OCI-LY7 (cell line): ENCODE results near the gene NEB. TPM values are rescaled to one million over a fixed set of nuclear protein-coding genes. Genes with fewer than 3 reads are reported as not detected.

Experiments
- BruUV-seq: library from RNA; stranded (reverse); fragments of 400-500 nt; replicated peaks from 2 replicates; lab custom pipeline; 2021; lab: Mats Ljungman, UMichigan
- CTCF ChIA-PET: fragments of 300-600 bp; sonication (Branson Sonifier 250); formaldehyde crosslinking; loops from one replicate; lab custom pipeline; 2022; ENCODE audit warnings: antibody characterized with exemption; ENCODE audit not compliant: unreplicated experiment; lab: Charles Lee
- POLR2A ChIA-PET: fragments of 300-600 bp; sonication (Branson Sonifier 250); formaldehyde crosslinking; loops from one replicate; lab custom pipeline; 2022; ENCODE audit warnings: antibody characterized with exemption; lab: Charles Lee
- DNase-seq: peaks from one replicate; pipeline ENCODE4 v3.0.0-alpha.2; 2015; ENCODE audit warnings: low spot score
- H2AFZ ChIP-seq: fragments of 200-600 bp; sonication (generic), shearing (Covaris generic); 2 replicates; pipeline ENCODE4 v1.6.1; 2014; ENCODE audit warnings: mild to moderate bottlenecking, antibody characterized with exemption, low read length, moderate library complexity
- H3K27ac ChIP-seq: fragments of 200-600 bp; sonication (generic); 2 replicates; pipeline ENCODE4 v1.5.1; 2014; ENCODE audit warnings: mixed run types, low read depth, mild to moderate bottlenecking, moderate library complexity, low read length, inconsistent platforms; ENCODE audit not compliant: poor library complexity, severe bottlenecking
- H3K36me3 ChIP-seq: fragments of 200-600 bp; sonication (generic); 2 replicates; pipeline ENCODE4 v1.6.1; 2014; ENCODE audit warnings: mild to moderate bottlenecking, antibody characterized with exemption, low read length, moderate library complexity, mixed read lengths; ENCODE audit not compliant: insufficient read depth
- H3K4me1 ChIP-seq: fragments of 200-600 bp; sonication (generic); 2 replicates; pipeline ENCODE4 v1.5.1; 2014; ENCODE audit warnings: mild to moderate bottlenecking, low read length; ENCODE audit not compliant: insufficient read depth, poor library complexity, severe bottlenecking
- H3K4me2 ChIP-seq: fragments of 200-600 bp; sonication (generic); 2 replicates; pipeline ENCODE4 v1.6.1; 2014; ENCODE audit warnings: mild to moderate bottlenecking, low read length
- H3K4me3 ChIP-seq: fragments of 200-600 bp; sonication (generic); 2 replicates; pipeline ENCODE4 v1.5.1; 2014; ENCODE audit warnings: mild to moderate bottlenecking, low read depth, low read length; ENCODE audit not compliant: poor library complexity, severe bottlenecking
- H3K79me2 ChIP-seq: fragments of 200-600 bp; sonication (generic); 2 replicates; pipeline ENCODE4 v1.6.1; 2016; ENCODE audit warnings: low read depth, mild to moderate bottlenecking, low read length, moderate library complexity, mixed read lengths; ENCODE audit not compliant: insufficient read depth
- H3K9me2 ChIP-seq: fragments of 200-600 bp; sonication (generic); 2 replicates; pipeline ENCODE4 v1.6.1; 2016; ENCODE audit warnings: mild to moderate bottlenecking, low read length, mixed read lengths; ENCODE audit not compliant: insufficient read depth
- H3K9me3 ChIP-seq: fragments of 200-600 bp; sonication (generic); 2 replicates; pipeline ENCODE4 v1.6.1; 2014; ENCODE audit warnings: mild to moderate bottlenecking, mixed run types, low read length, mixed read lengths
- H4K20me1 ChIP-seq: fragments of 200-600 bp; sonication (generic); 2 replicates; pipeline ENCODE4 v1.6.1; 2014; ENCODE audit warnings: mild to moderate bottlenecking, antibody characterized with exemption, low read length, moderate library complexity, mixed read lengths; ENCODE audit not compliant: insufficient read depth
- CTCF ChIP-seq: fragments of 200-600 bp; sonication (generic); conservative IDR thresholded peaks from 2 replicates; pipeline ENCODE4 v1.5.1; 2014; ENCODE audit warnings: mild to moderate bottlenecking, antibody characterized with exemption, low read length, moderate library complexity, mixed read lengths
- EZH2phosphoT487 ChIP-seq: fragments of 200-600 bp; sonication (generic); IDR thresholded peaks from 2 replicates; pipeline ENCODE4 v1.6.1; 2018; ENCODE audit warnings: low read depth, borderline replicate concordance, mild to moderate bottlenecking, mixed run types, antibody characterized with exemption, low read length, moderate library complexity, mixed read lengths
- intact Hi-C: fragments of 100-400 bp; cut with micrococcal nuclease; formaldehyde crosslinking; loops from one replicate; pipeline ENCODE4 v1.10.0; 2022; ENCODE audit not compliant: unreplicated experiment
- total RNA-seq, 2 experiments: library from RNA; depleted of rRNA in 1 of 2; stranded (reverse); fragments of >200 nt in 1 of 2; shearing (Covaris generic) in 1 of 2; gene quantifications; 2 replicates each; pipeline ENCODE4 v1.2.3, GENCODE V29; 2014 to 2022

Gene NEB
- total RNA-seq, 2 experiments from 2014 or later: 0.04 to 0.38 TPM

GRCh38 chr2:151577116-151577515 is 157.2 kb downstream of the NEB start:
- Histone ChIP-seq H3K36me3 (no peaks in the 10 kb centered on the region), H3K9me3 (no peaks in the 10 kb centered on the region), H3K4me3 (no peak overlapping the region), H3K4me2 (no peak overlapping the region), H3K79me2 (no peaks in the 10 kb centered on the region), H3K9me2 (no peaks in the 10 kb centered on the region), H4K20me1 (no peaks in the 10 kb centered on the region), H2AFZ (no peak overlapping the region), H3K27ac (no peak overlapping the region), H3K4me1 (no peaks in the 10 kb centered on the region)
- no TSS peak for BruUV-seq
- intact Hi-C loops: no loop called here
- no peak for DNase-seq
- CTCF ChIA-PET: no interaction called here
- POLR2A ChIA-PET: no interaction called here
- no peak for TF ChIP-seq CTCF
- no peak for TF ChIP-seq EZH2phosphoT487

- POLR2A ChIA-PET: no interaction called here
- no peaks in the 10 kb centered on the region for H3K9me3 ChIP-seq
- H3K4me3 ChIP-seq: no peak overlapping the region
- BruUV-seq: no TSS peak
- TF ChIP-seq CTCF (no peak), EZH2phosphoT487 (no peak)
- H2AFZ ChIP-seq: no peak overlapping the region
- CTCF ChIA-PET: no interaction called here
- H3K79me2 ChIP-seq: no peaks in the 10 kb centered on the region
- no peak overlapping the region for H3K4me2 ChIP-seq
- intact Hi-C loops: no loop called here
- no peak for DNase-seq
- H3K36me3 ChIP-seq: no peaks in the 10 kb centered on the region
- H3K4me1 ChIP-seq: no peaks in the 10 kb centered on the region
- H3K27ac ChIP-seq: no peak overlapping the region
- H3K9me2 ChIP-seq: no peaks in the 10 kb centered on the region
- H4K20me1 ChIP-seq: no peaks in the 10 kb centered on the region
Measured at GRCh38 chr2:151576080-151576479, 158.2 kb downstream of the NEB start.

GRCh38 chr2:151575338-151575737 is 158.9 kb downstream of the NEB start:
- Histone ChIP-seq H3K27ac (no peak overlapping the region), H3K36me3 (no peaks in the 10 kb centered on the region), H4K20me1 (no peaks in the 10 kb centered on the region), H3K4me2 (no peak overlapping the region), H3K4me3 (no peak overlapping the region), H3K9me3 (no peaks in the 10 kb centered on the region), H3K9me2 (no peaks in the 10 kb centered on the region), H3K4me1 (no peaks in the 10 kb centered on the region), H3K79me2 (no peaks in the 10 kb centered on the region), H2AFZ (no peak overlapping the region)
- no TSS peak for BruUV-seq
- TF ChIP-seq EZH2phosphoT487 (no peak), CTCF (no peak)
- ChIA-PET POLR2A (no interaction called here), CTCF (no interaction called here)
- intact Hi-C loops: no loop called here
- DNase-seq: no peak
